NCI-H2081 treated with DMSO at 0.1 percent for 48 hours (cell line): ENCODE data around the gene MNDA.

Experiments used
- DNase-seq: peaks from one replicate; lab custom pipeline; 2025; lab: John Stamatoyannopoulos, UW

The MNDA gene

DNA sequence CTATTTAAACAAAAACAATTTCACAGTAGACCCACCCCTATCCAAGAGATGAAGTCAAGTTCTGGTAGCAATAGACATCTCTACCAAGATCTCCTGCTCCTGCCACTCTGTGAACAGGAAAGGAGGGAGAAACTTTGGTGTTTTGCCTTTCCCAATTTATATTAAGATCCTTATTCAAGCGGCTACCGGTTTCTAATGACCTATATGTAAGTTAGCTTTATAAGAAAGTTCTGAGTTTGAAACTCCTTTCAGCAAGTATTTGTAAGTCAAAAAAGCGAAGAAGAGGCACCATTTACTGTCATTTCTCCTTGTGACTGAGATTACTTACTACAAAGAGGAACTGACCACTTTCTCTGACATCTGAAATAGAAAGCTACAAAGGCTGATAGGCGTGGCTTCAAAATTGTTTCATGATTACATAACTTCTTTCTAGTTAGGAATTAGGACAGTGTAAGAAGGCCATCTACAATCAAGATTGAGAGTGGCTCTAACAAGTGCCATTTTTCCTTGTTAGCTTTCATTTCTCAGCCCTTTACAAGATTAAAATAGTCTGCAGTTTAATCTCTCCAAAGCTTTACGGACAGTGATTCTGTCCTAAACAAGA is at the start of gene MNDA:
TSS of gene MNDA (plus strand) at position 448 of the 604 bp plus-strand sequence. CDS start 10,803 bp downstream, outside the sequence.
- no peak for DNase-seq

DNA sequence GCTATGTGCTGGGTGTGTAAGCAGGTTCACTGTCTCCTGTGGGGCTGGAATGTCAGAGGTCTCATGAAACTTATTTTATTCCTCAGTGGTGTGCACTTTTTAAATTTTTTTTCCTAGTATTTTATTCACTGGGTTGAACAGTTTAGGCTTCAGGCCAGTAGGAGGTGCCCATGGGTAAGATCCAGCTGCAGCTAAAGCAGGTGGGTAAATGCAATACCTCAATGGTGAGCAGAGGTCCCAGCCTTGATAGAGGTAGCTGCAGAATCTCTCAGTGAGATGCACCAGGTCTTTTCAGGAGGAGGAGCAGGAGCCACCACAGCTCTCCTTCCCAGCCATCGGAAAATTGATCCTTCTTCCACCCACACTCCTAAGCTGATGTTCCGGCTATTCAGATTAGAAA is 37.5 kb upstream of the MNDA start:
- DNase-seq, result no peak

DNA sequence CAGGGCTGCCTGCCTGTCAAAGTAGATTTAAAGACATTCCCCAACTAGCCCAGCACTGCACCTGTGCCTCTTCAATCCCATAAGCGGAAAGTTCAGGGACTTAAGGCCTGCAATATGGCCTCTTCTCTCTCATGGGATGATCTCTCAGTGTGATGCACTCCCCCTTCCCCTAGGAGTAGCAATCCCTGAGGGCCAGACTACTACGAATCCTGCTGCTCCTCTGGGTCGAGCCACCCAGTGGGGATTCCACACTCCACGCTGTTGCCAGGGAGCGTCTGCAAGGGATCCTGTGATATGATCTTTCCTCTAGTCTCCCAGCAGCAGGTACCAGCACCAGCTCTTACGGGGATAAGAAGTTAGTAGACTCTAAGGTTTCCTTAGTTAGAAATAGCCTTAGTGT is 36.9 kb upstream of the MNDA start:
- no peak for DNase-seq

DNA sequence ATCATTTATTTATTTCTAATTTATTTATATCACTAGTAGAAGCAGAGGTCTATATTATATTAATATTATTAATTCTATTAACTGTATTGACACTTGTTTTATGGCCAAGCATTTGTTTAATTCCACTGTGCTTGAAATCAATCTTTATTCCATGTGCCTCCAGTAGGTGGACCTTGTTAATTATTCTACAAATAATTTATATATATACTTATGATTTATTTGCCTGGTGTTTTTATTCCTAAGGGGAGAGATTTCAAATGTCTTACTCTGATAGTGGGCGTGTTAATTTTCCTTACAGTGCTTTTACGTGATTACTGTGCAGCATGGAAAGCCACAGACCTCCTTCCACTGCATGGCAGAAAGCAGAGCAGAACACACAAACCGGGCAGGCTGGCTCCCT is 32.6 kb upstream of the MNDA start:
- no peak for DNase-seq

- DNase-seq, result no peak
Observed at GRCh38 chr1:158799689-158800088, 31.5 kb upstream of the MNDA start.

DNA sequence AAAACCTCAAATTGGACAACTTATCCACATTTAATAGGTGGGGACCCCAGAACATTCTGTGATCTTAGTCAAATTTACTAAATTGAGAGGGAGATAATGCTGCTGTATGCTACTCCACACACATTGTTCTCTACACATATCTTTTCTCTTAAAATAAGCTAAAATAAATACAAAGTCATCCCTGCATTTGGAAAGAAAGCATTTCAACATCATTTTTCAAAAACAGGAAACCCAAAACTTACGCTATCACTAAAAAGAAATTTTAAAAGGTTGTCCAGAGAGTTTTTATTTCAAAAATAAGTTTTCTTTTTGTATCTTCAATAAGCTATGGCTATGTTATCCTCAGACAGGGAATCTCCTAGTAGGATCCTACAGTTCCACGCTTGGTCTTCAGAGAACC is 30.6 kb upstream of the MNDA start:
- DNase-seq, result no peak

GRCh38 chr1:158801396-158801795 is 29.8 kb upstream of the MNDA start:
- no peak for DNase-seq

DNA sequence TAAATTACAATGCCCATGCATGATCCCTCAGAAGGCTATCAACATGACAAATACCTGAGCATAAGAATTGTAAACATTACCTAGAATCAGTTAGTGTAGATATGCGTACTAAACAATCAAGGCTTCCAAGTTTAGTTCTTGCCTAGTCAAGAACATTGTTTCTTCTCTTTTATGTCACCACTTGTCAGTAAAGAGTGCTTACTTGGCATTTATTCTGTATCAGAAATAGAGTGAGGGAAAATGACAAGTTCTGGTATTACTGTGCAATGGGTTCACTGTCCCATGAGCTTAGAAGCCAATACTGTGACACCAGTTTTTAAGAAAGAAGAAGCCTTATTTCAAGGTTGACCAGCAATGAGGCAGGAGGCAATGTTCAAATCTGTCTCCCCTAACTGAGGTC is 27.5 kb upstream of the MNDA start:
- no peak for DNase-seq

DNA sequence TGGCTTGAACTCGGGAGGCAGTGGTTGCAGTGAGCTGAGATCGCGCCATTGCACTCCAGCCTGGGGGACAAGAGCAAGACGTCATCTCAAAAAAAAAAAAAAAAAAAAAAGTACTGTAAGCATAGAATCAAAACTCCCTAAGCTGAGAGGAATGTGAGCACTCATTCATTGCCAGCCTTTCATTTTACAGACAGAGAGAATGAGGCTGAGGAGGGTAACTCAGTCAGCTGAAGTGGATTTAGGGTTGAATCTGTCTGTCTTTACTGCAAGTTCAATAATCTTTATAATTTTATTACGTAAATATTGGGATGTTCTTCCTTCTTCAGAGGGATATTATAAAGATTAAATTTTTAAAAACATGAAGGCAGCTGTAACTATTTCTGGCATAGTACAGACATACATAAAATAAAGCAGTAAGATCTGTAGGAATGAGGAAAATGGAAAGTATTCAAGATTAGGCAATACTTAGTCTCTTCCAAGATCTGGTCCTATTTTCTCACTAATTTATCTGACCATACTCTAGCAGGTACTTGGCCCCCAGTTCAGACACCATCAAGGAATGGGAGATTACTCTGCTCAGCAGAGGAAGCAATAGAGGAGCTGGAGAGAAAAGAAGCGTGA is 24.1 kb upstream of the MNDA start:
- no peak for DNase-seq

DNA sequence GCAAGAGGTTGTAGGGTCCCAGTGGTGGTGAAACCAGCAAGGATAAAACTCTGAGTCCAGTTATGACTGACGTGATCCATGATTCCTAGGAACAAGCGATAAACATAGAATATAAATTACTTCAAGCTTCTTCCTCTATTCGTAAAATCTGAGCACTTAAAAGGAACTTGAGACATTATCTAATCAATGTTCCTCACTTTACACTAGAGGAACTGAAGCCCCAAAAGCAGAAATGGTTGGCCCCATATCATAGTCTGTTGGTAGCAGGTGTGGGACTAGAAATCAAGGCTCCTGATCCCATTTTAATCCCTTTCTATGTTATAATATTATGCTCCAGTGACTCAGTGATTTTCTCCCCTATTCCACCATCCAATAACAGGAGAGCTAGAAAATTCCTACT is 21.9 kb upstream of the MNDA start:
- no peak for DNase-seq

DNA sequence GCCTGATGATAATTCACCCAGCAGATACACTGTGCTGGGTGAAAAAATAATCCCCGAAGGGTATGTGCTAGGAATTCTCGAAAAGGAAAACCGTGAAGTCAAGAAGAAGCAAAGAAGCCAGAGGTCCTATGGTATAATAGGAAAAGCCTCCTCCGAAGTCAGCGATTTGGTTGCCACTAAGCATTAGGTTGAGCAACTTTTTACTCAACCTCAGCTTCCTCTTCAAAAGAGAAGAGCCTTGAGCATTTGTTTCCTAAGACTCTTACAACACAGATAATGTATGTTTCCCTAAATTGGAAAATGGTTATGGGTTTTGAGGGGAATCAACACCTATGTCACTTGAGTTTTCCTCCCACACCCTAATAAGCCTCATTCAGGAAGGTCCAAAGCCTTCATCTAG is 21.3 kb upstream of the MNDA start:
- DNase-seq, result no peak

GRCh38 chr1:158810311-158810710 is 20.8 kb upstream of the MNDA start:
- no peak for DNase-seq

DNA sequence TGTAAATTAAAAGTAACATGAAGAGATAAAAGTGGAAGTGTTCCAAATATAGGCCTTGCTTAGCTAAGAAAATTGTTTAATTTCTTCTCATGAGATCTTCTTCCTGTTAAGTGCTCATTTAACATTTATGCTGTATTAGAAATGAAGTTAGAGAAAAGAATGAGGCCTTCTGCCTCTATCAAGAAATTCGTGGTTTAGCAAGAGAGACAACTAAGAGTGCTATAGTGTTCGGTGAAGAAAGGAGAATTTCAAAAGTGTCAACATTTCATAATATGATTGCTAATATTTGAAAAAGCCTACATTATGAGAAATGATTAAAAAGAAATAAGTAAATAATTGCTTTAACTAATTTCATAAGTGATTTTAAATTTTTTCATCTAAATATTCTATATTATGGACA is 18.8 kb upstream of the MNDA start:
- DNase-seq, result no peak

GRCh38 chr1:158813164-158813563 is 18.0 kb upstream of the MNDA start:
- DNase-seq, result no peak

DNA sequence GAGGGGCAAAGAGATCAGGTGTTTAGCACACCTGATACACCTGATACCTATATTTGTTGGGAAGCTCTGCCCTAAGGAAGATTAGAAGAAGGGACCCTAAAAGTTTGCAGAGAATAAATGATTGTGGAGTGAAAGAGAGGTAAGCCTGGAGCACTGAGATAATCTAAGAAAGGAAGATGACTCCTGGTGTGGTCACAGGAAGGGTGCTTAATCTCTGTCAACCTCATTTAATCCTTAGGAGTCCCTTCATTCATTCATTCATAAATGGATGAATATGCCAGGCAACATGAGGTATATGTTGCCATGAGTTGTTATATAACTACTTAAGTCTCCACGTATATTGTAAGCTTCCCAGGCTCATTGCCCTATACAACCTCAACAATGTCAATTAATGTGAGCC is 16.2 kb upstream of the MNDA start:
- DNase-seq, result no peak

GRCh38 chr1:158818560-158818959 is 12.6 kb upstream of the MNDA start:
- DNase-seq, result no peak

DNA sequence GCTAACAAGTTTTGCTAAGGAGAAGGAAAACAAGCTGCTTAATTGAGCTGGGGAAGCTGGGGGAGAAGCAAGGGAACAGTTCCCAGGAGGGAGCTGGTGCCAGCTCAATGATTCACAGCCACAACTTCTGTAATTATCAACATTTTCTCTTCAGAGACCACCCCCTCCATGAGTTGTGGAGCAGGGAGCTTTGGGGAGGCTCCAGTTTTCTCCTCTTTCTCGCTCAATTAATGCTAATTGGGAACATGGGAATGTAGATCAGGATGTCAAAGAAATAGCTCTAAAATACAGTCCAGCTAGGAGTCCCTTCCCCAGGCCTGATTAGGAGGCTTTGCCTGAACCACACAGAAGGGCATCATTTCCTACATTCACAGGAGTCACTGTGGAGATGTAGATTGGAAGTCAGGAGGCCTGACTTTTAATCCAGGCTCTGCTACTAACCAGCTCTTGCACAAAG is 12.1 kb upstream of the MNDA start:
- no peak for DNase-seq

DNA sequence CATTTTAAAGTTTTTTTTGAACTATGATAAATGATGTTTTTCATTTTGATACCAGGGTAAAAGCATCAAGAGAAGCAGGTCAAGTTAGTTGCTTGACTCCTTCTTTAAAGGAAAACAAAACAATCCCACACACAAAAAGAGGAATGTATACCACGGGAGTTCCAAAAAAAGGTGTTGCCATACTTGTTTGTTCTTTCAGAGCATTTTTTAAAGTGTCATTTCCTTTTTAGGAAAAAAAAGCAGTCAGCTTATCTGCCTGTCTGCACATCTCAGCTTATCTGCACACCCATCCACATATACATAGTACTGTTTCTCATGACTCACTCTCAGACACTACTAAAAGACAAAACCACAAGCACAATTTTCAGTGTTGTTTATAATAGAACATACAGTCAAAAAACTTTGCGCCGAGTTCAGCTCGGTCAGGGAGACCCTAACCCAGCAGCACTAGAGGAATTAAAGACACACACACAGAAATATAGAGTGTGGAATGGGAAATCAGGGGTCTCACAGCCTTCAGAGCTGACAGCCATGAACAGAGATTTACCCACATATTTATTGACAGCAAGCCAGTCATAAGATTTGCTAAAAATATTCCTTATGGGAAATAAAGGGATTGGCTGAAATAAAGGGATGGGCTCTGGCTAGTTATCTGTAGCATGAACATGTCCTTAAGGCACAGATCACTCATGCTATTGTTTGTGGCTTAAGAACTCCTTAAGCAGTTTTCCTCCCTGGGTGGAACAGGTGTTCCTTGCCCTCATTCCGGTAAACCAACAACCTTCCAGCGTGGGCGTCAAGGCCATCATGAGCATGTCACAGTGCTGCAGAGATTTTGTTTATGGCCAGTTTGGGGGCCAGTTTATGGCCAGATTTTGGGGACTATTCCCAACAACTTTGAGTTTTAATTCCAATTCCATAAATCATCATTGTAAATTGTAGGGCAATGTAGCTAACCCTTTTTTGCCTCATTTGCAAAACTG is 11.4 kb upstream of the MNDA start:
- DNase-seq, result no peak

DNA sequence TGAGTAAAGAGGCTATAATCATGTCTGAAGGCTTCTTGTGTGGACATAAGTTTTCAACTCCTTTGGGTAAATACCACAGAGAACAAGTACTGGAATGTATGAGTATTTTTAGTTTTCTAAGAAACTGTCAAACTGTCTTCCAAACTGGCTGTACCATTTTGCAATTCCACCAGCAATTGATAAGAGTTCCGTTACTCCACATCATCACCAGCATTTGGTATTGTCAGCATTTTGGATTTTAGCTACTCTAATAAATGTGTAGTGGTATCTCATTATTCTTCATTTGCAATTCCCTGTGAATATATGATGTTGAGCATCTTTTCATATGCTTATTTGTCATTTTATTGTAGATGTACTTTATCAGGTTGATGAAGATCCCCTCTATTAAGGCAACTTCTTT is 9.4 kb upstream of the MNDA start:
- no peak for DNase-seq

GRCh38 chr1:158830074-158830677 is 975 bp upstream of the MNDA start:
- DNase-seq, result no peak

DNA sequence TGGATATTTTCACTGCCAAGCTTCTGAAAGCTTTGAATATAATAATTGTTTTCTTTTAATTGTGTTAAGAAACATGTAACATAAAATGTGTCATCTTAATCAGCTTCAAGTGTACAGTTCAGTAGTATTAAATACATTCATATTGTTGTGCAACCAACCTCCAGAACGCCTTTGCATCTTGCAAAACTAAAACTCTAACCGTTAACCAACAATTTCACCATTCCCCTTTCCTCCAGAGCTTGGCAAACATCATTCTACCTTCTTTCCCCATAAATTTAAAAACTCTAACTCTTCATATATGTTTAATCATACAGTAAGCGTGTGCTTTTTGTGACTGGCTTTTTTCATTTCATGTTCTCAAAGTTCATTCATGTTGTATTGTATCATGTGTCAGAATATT is 2.1 kb downstream of the MNDA start:
- DNase-seq, result no peak

DNA sequence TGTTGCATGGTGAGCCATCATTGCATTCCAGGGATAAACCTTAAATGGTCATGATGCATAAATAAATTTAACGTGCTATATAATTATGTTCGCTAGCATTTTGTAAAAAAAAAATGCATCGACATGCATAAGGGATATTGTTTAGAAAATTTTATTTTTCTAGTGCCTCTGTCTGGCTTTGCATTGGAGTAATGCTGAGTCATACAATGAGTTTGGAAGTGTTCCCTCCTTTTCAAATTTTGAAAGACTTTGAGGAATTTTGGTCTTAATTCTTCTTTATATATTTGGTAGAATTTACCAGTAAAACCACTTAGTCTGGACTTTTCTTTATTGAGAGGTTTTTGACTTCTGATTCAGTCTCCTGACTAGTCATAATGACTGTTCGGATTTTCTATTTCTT is 4.9 kb downstream of the MNDA start:
- DNase-seq, result no peak

DNA sequence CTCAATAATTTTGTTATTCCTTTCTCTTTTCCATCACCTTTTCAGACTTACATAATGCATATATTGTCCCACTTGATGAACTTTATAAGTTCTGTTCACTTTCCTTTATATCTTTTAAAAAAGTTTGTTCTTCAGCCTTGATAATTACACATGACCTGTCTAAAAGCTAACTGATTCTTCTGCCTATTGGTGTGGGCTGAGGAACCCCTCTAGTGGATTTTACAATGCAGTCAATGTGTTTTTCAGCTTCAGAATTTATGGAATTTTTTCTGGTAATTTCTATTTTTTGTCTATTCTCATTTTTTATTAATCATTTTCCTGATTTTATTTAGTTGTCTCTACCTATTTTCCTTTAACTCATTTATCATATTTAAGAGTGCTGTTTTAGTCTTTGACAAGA is 7.5 kb downstream of the MNDA start:
- no peak for DNase-seq
